ENCODE measurements around the gene KLHL40.

- TF ChIP-seq, protein P1, sequence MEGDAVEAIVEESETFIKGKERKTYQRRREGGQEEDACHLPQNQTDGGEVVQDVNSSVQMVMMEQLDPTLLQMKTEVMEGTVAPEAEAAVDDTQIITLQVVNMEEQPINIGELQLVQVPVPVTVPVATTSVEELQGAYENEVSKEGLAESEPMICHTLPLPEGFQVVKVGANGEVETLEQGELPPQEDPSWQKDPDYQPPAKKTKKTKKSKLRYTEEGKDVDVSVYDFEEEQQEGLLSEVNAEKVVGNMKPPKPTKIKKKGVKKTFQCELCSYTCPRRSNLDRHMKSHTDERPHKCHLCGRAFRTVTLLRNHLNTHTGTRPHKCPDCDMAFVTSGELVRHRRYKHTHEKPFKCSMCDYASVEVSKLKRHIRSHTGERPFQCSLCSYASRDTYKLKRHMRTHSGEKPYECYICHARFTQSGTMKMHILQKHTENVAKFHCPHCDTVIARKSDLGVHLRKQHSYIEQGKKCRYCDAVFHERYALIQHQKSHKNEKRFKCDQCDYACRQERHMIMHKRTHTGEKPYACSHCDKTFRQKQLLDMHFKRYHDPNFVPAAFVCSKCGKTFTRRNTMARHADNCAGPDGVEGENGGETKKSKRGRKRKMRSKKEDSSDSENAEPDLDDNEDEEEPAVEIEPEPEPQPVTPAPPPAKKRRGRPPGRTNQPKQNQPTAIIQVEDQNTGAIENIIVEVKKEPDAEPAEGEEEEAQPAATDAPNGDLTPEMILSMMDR (IDR thresholded peaks at IDR 0.05) = no peak
- no peak for TF ChIP-seq SIN3A (IDR thresholded peaks at IDR 0.05; ENCODE audit: borderline replicate concordance, insufficient read depth, low read depth, low read length)
These were observed 16.2 kb downstream of the KLHL40 start for GRCh38 chr3:42701371-42702065.

Data from Panc1 (cell line).